HG03439 (cell line): Measurements from ENCODE around the gene ARHGAP9.
"Not testable (repeated sequence)": the region's sequence is repeated elsewhere in the genome, so short reads cannot be mapped to it uniquely, and the experiment has no call there.

ENCODE experiments used
- ATAC-seq: cut with Tn5 transposase; IDR thresholded peaks from one replicate; pipeline ENCODE4 v1.9.1; 2021; ENCODE audit warnings: mild to moderate bottlenecking, moderate library complexity; ENCODE audit not compliant: unreplicated experiment

The ARHGAP9 gene

GRCh38 chr12:57495051-57495701 lies 15.5 kb upstream of the ARHGAP9 start:
- ATAC-seq = not testable (repeated sequence)

GRCh38 chr12:57491393-57492280 lies 12.0 kb upstream of the ARHGAP9 start:
- no peak for ATAC-seq

GRCh38 chr12:57490126-57490525 lies 10.5 kb upstream of the ARHGAP9 start:
- no peak for ATAC-seq

- no peak for ATAC-seq
Measured at GRCh38 chr12:57489157-57489641, 9.5 kb upstream of the ARHGAP9 start.

DNA sequence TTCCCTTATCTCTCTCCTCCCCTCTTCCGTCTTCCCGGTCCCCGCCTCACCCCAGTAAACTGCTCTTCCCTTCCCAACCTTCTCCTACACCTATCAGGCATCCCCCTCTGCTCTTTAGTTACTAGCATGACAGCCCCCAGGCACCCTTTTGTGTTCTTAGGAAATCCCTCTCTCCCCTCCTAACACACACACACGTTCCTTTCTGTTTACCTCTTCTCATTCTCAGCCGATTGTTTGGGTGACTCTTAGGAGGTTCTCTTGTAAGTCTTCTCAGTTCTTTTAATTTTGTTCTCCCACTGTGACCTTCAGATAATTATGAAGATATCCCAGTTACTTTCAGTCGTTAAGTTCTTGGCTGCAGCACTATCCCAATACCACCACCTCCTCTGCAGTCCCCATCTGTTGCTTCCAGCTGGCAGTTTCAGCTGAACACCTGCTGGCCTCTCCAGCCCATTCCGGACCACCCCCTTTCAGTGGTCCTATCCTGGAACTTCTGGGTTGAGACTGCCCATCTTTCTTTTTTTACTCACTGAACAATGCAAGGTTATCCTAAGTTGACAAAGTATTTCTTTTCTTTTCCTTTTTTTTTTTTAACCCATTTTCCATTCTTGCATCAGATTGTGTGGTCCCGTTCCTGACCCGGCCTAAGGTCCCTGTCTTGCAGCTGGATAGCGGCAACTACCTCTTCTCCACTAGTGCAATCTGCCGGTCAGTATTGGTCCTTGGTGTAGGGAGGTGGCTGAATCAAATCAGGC lies 8.9 kb upstream of the ARHGAP9 start:
- no peak for ATAC-seq

DNA sequence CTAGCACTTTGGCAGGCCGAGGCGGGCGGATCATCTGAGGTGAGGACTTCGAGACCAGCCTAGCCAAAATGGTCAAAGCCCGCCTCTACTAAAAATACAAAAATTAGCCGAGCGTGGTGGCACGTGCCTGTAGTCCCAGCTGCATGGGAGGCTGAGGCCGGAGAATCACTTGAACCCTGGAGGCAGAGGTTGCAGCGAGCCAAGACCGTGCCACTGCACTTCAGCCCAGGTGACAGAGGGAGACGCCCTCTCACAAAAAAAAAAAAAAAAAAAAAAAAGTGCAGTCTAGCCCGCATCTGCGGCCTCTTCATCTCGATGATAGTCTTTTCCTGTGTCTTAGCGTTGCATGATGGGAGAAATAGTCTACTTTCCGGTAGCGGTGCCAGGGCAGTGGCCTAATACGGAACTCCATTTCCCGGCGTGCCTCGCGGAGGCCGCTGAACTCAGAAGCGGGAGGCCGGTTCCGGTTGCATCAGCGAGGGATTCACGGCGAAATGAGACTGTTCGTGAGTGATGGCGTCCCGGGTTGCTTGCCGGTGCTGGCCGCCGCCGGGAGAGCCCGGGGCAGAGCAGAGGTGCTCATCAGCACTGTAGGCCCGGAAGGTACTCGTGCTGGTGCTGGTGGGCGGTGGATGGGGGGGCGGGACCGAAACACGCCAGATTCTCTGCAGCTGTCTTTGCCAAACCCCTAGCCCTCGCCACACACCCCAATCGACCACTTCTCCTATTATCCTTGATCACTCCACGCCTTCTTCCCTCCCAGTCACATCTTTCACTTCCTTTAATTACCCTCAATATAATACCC lies 8.1 kb upstream of the ARHGAP9 start, which contains the start of gene MARS1:
Gene MARS1, plus strand, starts transcription at position 472 of the 805 bp plus-strand sequence. Its CDS starts 23 bp downstream, at position 495.
- peak; percentile 98 for ATAC-seq

DNA sequence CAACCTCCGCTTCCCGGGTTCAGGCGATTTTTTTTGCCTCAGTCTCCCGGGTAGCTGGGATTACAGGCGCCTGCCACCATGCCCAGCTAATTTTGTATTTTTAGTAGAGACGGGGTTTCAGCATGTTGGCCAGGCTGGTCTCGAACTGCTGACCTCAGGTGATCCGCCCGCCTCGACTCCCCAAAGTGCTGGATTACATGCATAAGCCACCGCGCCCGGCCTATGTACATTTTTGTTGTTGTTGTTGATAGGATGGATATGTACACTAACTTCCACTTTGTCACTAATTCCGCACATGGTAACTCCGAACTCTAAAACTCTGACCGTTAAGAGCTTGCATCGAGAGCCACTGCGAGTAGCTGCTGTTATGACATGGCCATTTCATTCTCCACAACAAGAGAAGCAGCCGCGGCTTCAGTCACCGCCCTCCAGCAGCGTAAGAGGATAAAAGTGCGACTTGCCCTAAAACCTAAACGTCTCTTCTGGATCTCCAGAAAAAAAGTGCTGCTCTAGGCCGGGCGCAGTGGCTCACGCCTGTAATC lies 7.5 kb upstream of the ARHGAP9 start:
- no peak for ATAC-seq

- no peak for ATAC-seq
Measured at GRCh38 chr12:57485695-57486094, 6.0 kb upstream of the ARHGAP9 start.

GRCh38 chr12:57483466-57483865 lies 3.8 kb upstream of the ARHGAP9 start:
- ATAC-seq = no peak

DNA sequence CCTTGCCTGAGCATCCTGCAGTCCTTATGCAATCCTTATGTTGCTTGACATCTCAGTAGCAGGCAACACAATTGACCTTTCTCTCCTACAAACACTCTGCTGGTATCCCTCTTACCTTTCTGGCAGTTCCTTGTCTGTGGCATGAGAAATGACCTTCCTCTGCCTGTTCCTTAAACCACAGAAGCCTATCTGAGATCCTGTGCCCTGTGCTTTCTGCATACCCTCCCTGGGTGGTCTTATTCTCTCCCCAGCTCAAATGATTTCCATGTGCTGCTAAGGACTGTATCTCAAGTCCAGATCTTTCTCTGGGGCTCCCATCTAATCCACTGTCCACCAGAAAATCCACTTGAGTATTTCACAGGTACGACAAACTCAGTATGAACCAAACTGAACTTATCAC lies 2.0 kb upstream of the ARHGAP9 start:
- ATAC-seq = no peak

- no peak for ATAC-seq
Measured at GRCh38 chr12:57479043-57479375, 657 bp downstream of the ARHGAP9 start.

- ATAC-seq = no peak
Measured at GRCh38 chr12:57477710-57478681, 1.7 kb downstream of the ARHGAP9 start.

DNA sequence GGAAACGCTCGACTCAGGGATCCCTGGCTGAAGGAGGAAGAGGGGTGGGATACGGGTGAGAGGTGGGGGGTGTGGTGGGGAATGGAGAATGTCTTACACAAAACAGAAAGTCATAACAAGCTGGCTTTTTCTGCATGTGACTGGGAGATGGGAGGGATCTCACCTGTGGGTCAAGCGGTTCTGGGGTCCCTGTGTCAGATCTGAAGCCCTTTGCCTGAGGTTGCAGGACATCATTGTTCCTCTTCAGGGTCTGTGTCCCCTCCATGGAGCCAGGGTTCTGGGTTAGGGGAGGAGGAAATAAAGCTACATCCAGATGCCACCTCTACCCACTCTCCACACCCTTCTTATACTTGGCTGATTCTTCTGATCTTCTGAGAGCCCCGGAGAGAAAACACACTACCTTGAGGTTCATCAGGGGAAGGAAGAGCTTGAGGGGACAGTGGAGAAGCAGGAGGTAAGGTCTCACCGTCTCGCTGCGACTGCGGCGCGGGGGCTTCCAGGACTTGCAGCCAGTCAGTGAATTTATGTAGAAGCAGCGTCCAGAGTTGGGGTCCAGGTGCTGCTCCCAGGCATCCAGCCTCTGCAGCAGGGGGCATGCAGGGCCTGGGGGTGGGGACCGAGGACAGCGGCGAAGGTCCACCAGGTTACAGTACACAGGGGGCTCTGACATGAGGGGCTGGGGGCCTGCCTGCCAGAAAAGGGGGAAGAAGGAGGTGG lies 2.5 kb downstream of the ARHGAP9 start:
- no peak for ATAC-seq

DNA sequence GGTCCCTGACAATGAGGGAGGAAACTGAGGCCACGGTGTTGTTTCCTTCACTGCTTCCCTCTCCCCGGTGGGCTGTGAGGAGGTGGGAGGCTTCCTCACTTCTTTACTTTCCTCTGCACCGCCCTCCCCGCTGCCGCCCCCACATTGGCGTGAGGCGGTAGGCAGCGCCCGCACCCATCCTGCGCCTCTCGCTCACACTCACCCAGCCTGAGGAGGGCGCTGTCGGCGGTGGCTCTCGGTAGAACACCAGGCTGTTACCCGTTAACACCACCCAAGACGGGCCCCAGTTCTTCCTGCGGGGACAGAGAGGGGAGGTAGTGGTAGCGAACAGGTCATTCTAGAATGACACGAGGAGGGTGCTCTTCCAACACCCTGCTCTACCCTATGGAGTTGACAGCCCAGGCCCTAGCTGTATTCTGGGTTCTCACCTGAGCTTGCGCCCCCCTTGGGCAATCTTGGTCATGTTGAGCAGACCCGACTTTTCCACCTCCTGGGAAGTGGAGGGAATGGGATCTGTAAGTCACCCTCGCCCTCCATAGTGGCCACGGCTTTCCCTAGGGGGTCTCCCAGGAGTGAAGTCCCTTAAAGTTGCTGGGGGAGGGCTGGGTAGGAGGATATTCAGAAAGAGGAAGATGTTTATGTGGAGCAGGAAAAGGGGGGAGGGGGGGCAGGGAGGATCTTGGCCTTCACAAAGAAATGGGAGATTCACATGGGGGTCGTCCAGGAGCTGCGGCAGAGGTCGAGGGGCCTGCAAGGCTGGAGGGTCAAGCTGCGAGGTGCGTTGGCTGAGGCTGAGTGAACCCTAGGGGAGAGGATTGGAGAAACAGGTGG lies 3.3 kb downstream of the ARHGAP9 start:
- peak; percentile 43 for ATAC-seq

DNA sequence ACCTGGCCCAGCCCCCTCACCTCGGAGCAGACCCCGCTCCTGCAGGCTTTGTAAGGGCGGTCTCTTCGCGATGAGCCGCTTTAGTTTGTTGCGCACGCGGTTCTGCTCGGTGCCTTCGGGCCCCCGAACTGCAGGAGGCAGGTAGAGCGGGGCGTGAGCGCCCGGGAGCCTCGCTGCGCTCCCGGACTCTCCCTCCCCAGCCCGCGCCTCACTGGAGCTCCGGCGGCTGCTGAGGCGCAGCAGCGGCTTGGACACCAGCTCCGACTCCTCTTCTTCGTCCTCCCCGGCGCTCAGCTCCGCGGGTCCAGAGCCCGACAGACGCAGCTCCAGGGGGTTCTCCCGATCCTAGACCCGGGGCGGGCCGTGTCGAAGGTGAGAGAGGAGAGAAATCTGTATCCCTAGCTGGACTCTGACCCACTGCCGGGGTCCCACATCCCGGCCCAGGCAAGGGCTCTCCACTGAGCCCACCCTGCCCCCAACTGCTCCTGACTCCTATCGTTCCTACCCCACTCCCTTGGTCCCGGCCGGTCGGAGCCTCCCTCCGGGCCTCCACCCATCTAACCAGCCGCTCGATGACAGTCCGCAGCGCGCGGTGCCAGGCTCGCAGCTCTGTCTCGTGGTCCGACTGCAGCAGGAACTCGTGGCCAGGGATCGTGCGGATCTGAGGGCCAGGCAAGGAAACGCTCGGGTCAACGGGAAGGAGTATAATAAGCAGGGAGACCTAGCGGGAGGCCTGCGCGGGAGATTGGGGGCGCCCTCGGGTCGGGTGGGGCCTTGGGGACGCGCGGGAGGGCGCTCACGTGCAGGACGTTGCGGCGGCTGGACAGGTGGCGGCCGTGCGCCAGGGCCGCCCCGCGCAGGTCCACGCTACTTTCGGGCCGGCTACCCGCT lies 4.2 kb downstream of the ARHGAP9 start:
- ATAC-seq = no peak

DNA sequence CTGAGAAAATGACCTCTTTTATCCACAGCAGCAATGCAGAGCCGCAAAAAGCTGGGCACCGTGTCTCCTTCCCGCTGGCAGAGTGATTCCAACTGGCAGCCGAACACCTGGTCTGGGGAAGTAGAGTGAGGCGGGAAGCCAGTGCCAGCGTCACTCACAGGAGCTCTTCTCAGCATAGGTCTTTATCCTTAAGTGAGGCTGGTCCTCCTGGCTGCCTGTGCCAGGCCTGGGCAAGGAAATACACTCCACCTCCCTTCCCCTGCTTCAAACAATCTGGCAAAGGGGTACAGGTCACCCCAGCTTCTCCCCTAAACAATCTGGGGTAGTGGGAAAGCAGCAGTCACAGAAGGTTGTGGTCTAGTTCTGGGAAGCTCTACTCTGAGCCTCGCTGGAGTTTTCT lies 4.8 kb downstream of the ARHGAP9 start:
- ATAC-seq = no peak

DNA sequence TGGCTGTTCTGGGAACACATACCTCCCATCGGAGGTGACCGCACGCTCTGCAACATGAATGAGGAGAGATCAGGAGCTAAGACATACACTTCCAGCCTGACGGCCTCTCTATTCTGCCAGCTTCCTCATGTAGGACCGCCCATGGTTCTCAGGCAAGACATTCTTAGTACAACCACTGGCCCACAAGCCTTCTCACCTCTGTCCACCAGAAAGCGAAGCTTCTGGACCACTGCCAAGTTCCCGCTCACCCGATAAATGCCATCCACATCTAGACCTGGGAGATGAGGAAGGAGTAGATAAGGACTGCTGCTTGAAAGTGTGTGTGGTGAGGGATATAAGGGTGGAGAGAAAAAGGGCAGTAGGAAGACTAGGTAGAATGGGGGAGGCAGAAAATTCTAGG lies 5.2 kb downstream of the ARHGAP9 start:
- ATAC-seq = no peak
